Activated CD4-positive, alpha-beta T cell treated with anti-CD3 and anti-CD28 coated beads for 24 hours (primary cell): ENCODE results near the gene PTPRE.
A peak's percentile ranks its signal among the peaks of the same experiment; 100 is the strongest.

ENCODE experiments used
- DNase-seq, 2 donors: peaks; one replicate each; pipeline ENCODE4 v3.0.0-alpha.2; 2020; ENCODE audit warnings: low read depth in 2 of 2

PTPRE gene

GRCh38 chr10:127906548-127907377, at the start of gene PTPRE:
Gene PTPRE (plus strand): TSS chr10:127907103. CDS start chr10:128040882, 133,779 bp downstream.
- peak; percentile 57 to 68 for DNase-seq

DNA sequence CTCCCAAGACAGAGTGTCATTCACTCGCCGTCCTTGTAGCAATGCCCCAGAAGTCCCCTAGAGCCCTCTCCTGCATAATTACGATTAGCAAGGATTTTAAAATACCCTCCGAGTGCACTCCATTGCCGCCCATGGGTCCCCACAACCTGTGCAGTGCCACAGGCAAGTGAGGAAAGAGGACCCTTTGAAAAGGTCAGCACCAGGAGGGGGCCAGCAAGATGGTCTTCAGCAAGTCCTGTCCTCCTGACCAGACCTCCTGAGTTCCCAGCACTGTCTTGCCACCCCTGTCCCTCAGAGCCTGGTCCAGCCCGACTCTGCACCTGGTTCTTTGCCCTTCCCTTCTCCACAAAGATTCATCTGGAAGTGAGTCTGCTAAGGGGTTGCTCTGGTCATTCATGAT, 46.3 kb upstream of the PTPRE start:
- no peak for DNase-seq

GRCh38 chr10:127863231-127863825, 43.6 kb upstream of the PTPRE start:
- no peak for DNase-seq

DNA sequence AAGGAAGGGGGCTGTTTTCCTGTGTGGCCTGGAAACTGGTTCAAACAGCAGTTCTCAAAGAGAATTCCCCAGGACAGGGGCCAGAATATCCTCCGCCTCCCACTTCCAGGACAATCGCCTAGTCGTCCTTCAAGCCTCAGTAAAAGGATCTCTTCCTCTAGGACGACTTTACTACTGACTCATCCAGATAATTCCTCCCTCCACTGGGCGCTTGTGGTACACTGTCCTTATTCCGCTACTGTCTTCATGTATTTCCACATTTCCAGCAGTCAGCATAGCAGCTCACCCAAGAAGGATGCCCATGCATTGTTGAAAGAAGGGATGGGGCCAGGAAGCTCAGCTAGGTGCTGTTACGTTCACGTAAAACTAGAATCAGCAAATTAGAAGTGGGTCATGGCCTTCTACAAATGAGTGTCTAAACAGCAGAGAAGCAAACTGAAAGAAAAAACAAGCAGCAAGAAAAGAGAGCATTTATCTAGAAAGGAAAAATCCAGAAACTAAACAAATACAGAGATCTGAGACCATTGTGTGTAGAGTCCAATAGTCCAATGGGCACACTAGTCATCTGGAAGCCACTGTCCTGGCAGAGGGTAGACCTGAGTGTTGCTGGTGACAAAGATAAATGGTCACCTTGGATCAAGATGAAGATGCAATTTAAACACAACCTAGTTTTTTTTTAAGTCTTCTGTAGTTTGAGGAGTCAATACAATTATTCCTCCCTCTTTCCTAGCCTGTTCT, 40.5 kb upstream of the PTPRE start:
- no peak for DNase-seq

DNA sequence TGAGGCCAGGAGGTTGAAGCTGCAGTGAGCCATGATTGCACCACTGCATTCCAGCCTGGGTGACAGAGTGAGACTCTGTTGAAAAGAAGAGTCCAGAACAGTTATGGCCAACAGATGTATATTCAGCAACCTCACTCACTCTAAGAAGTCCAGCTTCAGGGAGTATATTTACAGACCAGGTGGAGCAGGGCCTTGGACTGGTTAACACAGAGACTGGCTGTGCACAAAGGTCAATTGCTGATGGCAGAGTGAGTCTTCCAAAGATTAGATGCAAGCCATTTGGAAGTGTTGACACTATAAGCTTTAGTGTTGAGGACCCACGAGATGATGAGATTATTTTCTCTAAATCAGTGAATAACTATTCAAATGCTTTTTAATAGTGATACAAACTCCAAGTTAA, 39.1 kb upstream of the PTPRE start:
- no peak for DNase-seq

GRCh38 chr10:127869329-127869728, 37.6 kb upstream of the PTPRE start:
- DNase-seq: no peak

DNA sequence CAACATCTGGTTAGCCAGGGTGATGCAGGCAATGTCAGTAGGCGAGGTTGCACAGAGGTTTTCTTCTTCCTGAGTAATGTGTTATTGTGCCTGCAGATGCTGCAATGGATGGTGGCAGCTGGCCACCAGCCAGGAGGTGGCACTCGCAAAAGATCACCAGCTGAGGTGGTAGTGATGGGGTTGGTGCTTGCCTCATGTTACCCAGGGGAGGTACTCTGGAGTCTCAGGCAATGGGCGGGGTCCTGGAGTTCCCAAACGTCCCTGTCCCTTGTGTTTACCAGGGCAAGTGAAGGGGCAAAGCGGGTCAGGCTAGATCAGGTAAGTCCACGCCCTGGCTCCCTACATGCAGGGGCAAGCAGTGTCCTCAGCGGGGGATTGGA, 35.3 kb upstream of the PTPRE start:
- DNase-seq: no peak

- DNase-seq: no peak
Observed at GRCh38 chr10:127872011-127872761, 34.7 kb upstream of the PTPRE start.

DNA sequence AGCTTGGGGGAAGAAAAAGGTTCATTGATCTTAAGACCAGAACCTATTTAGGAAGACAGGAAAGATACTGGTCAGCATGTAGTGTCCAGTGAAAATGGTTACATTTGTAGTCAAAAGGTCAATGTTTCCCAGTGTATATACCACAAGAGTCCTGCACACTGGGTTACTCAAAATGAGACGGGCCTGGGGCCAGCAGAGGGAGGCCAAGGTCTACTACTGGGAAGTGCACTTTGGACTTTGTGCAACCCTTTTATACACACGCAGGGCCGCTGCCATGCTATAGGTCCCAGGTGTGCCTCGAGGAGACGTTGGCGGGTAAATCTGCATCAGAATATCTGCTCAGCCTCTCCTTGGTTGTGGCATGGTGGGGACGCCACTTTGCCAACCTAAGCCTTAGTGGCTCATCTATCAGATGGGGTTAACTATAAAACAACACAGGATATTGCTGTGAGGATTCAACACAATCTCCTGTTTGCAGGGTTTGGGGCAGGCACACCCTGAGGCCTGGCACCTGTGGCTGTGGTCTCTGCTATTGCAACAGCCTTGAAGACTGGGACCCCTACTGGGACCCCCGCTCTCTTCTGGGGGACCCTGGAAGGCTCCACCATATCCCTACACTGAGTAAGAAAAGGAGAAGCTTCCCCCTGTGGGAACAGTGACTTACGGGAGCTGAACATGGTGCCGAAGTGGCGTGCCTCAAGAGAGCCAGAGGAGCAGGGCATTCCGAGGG, 33.9 kb upstream of the PTPRE start:
- DNase-seq: no peak

DNA sequence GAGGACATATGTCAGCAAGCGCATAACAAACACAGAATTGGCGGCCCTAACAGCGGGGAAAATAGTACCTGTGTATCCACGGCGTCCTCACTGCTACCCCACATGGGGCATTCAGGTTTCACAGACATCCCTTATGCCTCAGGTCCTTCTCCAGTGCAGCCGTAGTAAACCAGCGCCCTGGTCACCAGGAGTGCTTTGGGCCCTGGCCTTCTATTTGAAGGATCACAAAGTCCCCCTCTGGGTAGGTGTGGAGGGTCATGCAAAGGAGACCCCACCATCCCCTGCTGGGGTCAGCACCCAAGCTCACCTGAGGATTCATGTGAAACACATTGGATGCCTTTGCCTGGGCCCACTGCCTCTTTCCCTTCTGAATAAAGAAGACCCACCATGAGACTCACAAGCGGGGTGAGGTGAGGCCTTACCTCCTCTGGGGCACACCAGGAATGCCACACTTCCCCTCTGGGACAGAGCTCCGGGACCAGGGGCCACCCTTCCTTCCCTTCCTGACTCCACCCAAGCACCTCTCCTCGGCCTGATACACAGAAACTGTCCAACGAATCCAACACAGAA, 32.9 kb upstream of the PTPRE start:
- DNase-seq: no peak

- DNase-seq: no peak
Observed at GRCh38 chr10:127874671-127875448, 32.0 kb upstream of the PTPRE start.

GRCh38 chr10:127875449-127875765, 31.5 kb upstream of the PTPRE start:
- no peak for DNase-seq

GRCh38 chr10:127875916-127876315, 31.0 kb upstream of the PTPRE start:
- no peak for DNase-seq

GRCh38 chr10:127877116-127877515, 29.8 kb upstream of the PTPRE start:
- DNase-seq: no peak

DNA sequence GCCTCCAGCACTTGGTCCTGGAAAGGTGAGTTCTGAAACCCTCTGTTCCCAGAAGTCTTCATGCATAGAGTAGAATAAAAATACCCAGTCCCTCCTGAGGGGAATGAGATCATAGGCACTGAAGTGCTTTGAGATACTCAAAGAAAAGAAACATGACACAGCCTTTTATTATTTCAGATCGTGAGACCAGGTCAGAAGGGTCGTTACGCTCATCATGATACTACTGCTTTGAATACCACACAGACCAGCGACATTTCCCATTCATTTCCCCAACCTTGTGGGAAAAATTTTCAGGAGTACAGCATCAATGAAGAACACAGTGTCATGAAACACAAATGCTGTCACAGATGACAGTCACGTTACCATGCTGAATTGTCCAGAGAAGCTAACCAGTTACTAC, 29.2 kb upstream of the PTPRE start:
- DNase-seq: no peak

- DNase-seq: no peak
Observed at GRCh38 chr10:127878475-127879055, 28.3 kb upstream of the PTPRE start.

- DNase-seq: no peak
Observed at GRCh38 chr10:127880557-127880956, 26.3 kb upstream of the PTPRE start.

DNA sequence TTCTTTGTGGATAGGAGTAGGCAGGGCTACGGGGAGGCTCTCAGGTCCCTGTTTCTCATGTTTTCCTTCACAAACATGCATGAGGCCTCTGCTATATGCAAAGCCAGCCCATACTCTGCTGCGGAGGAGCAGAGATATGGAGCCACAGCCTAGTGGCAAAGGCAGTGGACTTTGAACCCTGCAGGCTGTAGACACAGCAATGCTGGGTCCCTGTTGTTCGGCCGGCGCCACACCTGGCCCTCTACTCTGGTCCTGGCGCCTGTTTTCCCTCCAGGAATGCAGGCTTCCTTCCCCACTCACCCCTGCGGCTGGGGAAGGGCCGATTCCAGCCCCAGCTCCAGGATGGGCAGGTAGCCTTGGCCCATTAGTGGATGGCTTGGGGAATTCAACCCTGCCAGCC, 25.6 kb upstream of the PTPRE start:
- DNase-seq: no peak

GRCh38 chr10:127882391-127882790, 24.5 kb upstream of the PTPRE start:
- no peak for DNase-seq
